Activated T-helper 17 cell treated with anti-CD3 and anti-CD28 coated beads, Interleukin-2, amount 50 U/mL, for 72 hours (primary cell): ENCODE data around the gene EPB42. TPM values are rescaled to one million over a fixed set of nuclear protein-coding genes. Genes with fewer than 3 reads are reported as not detected.
"Not testable (repeated sequence)": the region's sequence is repeated elsewhere in the genome, so short reads cannot be mapped to it uniquely, and the experiment has no call there.

Experiments
- ATAC-seq: fragments of 150-1000 bp; cut with Tn5 transposase; replicated peaks from 2 replicates; pipeline ENCODE4 v1.10.0; 2021; ENCODE audit warnings: mild to moderate bottlenecking, moderate library complexity
- H3K27ac Mint-ChIP-seq: one replicate; pipeline ENCODE4 v1.8.0; 2022; ENCODE audit warnings: mixed read lengths
- H3K27me3 Mint-ChIP-seq: one replicate; pipeline ENCODE4 v1.8.0; 2022; ENCODE audit warnings: mixed read lengths
- H3K36me3 Mint-ChIP-seq: one replicate; pipeline ENCODE4 v1.8.0; 2022; ENCODE audit warnings: low read depth, mild to moderate bottlenecking, mixed read lengths
- H3K4me1 Mint-ChIP-seq: one replicate; pipeline ENCODE4 v1.8.0; 2022; ENCODE audit warnings: mixed read lengths
- H3K4me3 Mint-ChIP-seq: one replicate; pipeline ENCODE4 v1.8.0; 2022; ENCODE audit warnings: mild to moderate bottlenecking, mixed read lengths
- H3K9me3 Mint-ChIP-seq: one replicate; pipeline ENCODE4 v1.8.0; 2022; ENCODE audit warnings: mixed read lengths
- total RNA-seq, 2 donors: library from RNA; stranded (reverse); gene quantifications; one replicate each; pipeline ENCODE4 v1.2.3, GENCODE V29; 2022

Gene EPB42
- total RNA-seq, 2 donors from 2014 or later: not detected

DNA sequence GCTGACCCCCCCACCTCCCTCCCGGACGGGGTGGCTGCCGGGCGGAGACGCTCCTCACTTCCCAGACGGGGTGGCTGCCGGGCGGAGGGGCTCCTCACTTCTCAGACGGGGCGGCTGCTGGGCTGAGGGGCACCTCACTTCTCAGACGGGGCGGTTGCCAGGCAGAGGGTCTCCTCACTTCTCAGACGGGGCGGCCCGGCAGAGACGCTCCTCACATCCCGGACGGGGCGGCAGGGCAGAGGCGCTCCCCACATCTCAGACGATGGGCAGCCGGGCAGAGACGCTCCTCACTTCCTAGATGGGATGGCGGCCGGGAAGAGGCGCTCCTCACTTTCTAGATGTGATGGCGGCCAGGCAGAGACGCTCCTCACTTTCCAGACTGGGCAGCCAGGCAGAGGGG lies 53.6 kb downstream of the EPB42 start:
- H3K27ac Mint-ChIP-seq, H3K4me3 Mint-ChIP-seq, H3K9me3 Mint-ChIP-seq, H3K27me3 Mint-ChIP-seq, ATAC-seq, H3K4me1 Mint-ChIP-seq: not testable (repeated sequence)
- H3K36me3 Mint-ChIP-seq: peaks cover 64% of the 10 kb centered on the region

DNA sequence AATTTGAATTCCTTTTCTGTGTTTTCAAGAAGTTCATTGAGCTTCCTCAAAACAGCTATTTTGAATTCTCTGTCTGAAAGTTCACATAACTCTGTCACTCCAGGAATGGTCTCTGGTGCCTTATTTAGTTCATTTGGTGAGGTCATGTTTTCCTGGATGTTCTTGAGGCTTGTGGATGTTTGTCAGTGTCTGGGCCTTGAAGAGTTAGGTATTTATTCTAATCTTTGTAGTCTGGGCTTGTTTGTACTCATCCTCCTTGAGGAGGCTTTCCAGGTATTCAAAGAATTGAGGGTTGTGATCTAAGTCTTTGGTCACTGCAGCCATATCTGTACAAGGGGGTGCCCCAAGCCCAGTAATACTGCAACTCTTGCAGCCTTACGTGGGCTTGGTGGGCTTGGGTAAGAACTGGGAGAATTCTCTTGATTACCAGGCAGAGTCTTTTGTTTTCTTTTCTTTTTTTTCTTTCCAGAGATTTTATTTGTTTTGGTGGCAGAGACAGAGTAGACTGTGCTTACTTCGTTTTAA lies 55.0 kb downstream of the EPB42 start:
- peak overlapping the region; percentile 80 for H3K27ac Mint-ChIP-seq

DNA sequence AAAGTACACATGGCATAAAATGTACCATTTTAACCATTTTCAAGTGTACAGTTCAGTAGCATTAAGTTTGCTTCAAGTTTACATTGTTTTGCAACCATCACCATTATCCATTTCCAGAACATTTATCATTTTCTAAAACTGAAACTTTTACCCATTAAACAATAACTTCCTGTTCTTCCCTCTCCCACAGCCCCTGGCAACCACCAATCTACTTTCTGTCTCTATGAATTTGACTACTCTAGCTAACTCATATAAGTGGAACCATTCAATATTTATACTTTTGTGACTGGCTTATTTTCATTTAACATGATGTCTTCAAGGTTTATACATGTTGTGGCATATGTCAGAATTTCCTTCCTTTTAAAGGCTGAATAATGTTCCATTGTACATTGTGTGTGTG lies 67.5 kb downstream of the EPB42 start:
- Mint-ChIP-seq H3K27me3 (no peaks in the 10 kb centered on the region), H3K9me3 (no peaks in the 10 kb centered on the region), H3K36me3 (peaks cover 71% of the 10 kb centered on the region), H3K4me3 (no peak overlapping the region), H3K4me1 (peaks cover 13% of the 10 kb centered on the region), H3K27ac (no peak overlapping the region)
- ATAC-seq: peak; percentile 40

More for the DNA sequence above, 55.0 kb downstream of the EPB42 start:
- Mint-ChIP-seq H3K36me3 (peaks cover 64% of the 10 kb centered on the region), H3K9me3 (no peaks in the 10 kb centered on the region), H3K4me3 (no peak overlapping the region), H3K4me1 (no peaks in the 10 kb centered on the region), H3K27me3 (no peaks in the 10 kb centered on the region)
- no peak for ATAC-seq

DNA sequence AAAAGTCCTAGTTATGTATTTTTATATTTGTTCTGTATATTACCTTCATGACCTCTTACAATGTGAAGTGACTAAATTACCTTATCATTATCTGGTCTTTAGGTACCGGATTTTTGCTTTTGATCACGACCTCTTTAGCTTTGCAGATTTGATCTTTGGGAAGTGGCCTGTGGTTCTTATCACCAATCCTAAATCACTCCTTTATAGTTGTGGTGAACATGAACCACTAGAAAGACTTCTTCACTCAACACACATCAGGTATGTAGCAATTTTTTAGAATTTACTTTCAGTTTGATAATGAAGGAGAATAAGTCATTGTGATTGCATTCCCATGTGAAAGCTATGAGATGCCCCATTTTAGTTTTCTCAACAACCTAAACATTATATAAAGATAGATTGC lies 69.1 kb downstream of the EPB42 start:
- Mint-ChIP-seq H3K9me3 (no peaks in the 10 kb centered on the region), H3K27ac (peak overlapping the region; percentile 17), H3K4me1 (peaks cover 13% of the 10 kb centered on the region), H3K27me3 (no peaks in the 10 kb centered on the region), H3K36me3 (peaks cover 78% of the 10 kb centered on the region), H3K4me3 (peak overlapping the region; percentile 38)
- ATAC-seq: peak; percentile 44

DNA sequence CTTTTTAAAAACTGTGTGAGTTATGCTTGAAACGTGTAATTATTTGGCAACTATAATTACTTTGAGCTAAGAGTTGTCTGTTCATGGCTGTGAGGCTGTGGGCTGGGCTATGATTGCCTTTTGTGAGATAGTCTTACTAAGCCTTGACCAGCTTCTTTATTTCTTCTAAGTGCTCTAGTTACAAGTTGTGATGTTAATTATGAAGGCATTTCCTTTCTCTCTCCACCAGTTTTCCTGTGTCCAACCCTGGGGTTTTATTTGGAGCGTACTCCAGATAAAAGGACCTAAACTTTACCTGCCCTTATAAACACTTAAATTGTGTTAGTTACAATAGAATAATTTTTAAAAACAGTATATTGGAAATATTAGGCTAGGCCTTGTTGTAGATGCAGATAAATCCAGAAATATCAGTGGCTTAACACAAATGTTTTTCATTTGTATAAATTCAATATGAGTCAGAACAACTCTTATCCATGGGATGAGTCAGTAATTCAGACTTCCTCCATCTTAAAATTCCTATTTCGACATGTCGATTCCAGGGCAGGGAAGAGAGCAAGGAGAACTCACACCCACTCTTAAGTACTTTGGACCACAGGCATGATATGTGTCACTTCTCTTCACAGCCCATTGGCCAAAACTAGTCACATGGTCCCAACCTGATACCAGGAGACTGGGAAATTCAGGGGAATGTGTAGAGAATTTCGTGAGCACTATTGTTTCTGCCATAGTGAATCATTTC lies 70.5 kb downstream of the EPB42 start:
- H3K27me3 Mint-ChIP-seq: no peaks in the 10 kb centered on the region
- H3K36me3 Mint-ChIP-seq: peaks cover 80% of the 10 kb centered on the region

More for the DNA sequence above, 70.5 kb downstream of the EPB42 start:
- no peaks in the 10 kb centered on the region for H3K9me3 Mint-ChIP-seq
- no peak overlapping the region for H3K4me3 Mint-ChIP-seq
- ATAC-seq: no peak
- H3K4me1 Mint-ChIP-seq: peaks cover 13% of the 10 kb centered on the region
- no peak overlapping the region for H3K27ac Mint-ChIP-seq

Other genes starting within 250 kb of the EPB42 start
- gene UBR1, start 115.0 kb downstream of the EPB42 start, total RNA-seq: 10 to 100 TPM; 33.3 to 37.4 TPM
- 10 to 100 TPM; 15.7 to 21.4 TPM for gene TMEM62, start 87.4 kb downstream of the EPB42 start, total RNA-seq
- 10 to 100 TPM; 63.1 to 66.8 TPM for gene CCNDBP1, start 35.6 kb downstream of the EPB42 start, total RNA-seq
- gene TGM5, start 45.9 kb upstream of the EPB42 start, total RNA-seq: under 1 TPM; 0.48 to 0.61 TPM
- not detected for gene TGM7, start 81.2 kb upstream of the EPB42 start, total RNA-seq
- gene LCMT2, start 109.6 kb upstream of the EPB42 start, total RNA-seq: 10 to 100 TPM in 1 of 2 donors, 1 to 10 TPM in 1; 7.1 to 10.4 TPM
- 10 to 100 TPM; 18.6 to 20.6 TPM for gene ZSCAN29, start 150.0 kb upstream of the EPB42 start, total RNA-seq
- 10 to 100 TPM; 32.3 to 41.3 TPM for gene TUBGCP4, start 150.1 kb upstream of the EPB42 start, total RNA-seq